SK-N-SH treated with all-trans-retinoic acid at 6 μM for 48 hours (cell line): ENCODE results near the gene ABCA13.

Source experiments
- ATAC-seq: fragments of 200-7000 bp; cut with Tn5 transposase; 3 replicates; pipeline ENCODE4 v1.9.1; 2020; ENCODE audit warnings: mild to moderate bottlenecking, moderate library complexity
- ARNTL ChIP-seq: fragments of 450-650 bp; formaldehyde crosslinking; IDR thresholded peaks from 2 replicates; pipeline ENCODE4 v1.5.0; 2020; ENCODE audit warnings: low read depth, mild to moderate bottlenecking, moderate library complexity, borderline replicate concordance
- BACH2 ChIP-seq: fragments of 250-450 bp; sonication (Bioruptor Pico); IDR thresholded peaks from 2 replicates; pipeline ENCODE4 v1.9.0; 2021; ENCODE audit warnings: mild to moderate bottlenecking, borderline replicate concordance
- CSDC2 ChIP-seq: fragments of 250-450 bp; sonication (Bioruptor Pico); IDR thresholded peaks from 2 replicates; pipeline ENCODE4 v1.5.0; 2020; ENCODE audit warnings: mild to moderate bottlenecking, moderate library complexity
- ESRRG ChIP-seq: fragments of 250-450 bp; sonication (Bioruptor Pico); IDR thresholded peaks from 2 replicates; pipeline ENCODE4 v1.6.1; 2021; ENCODE audit warnings: mild to moderate bottlenecking
- ISL1 ChIP-seq: fragments of 250-450 bp; sonication (Bioruptor Pico); IDR thresholded peaks from 2 replicates; pipeline ENCODE4 v2.1.2; 2022; ENCODE audit warnings: mild to moderate bottlenecking, moderate library complexity
- PPARA ChIP-seq: fragments of 250-450 bp; sonication (Bioruptor Pico); IDR thresholded peaks from 2 replicates; pipeline ENCODE4 v1.5.0; 2020; ENCODE audit warnings: mild to moderate bottlenecking, borderline replicate concordance
- RARB ChIP-seq: fragments of 250-450 bp; sonication (Bioruptor Pico); IDR thresholded peaks from 2 replicates; pipeline ENCODE4 v1.8.0; 2021; ENCODE audit warnings: mild to moderate bottlenecking, moderate library complexity
- SNAI2 ChIP-seq: fragments of 250-450 bp; sonication (Bioruptor Pico); IDR thresholded peaks from 2 replicates; pipeline ENCODE4 v1.5.0; 2020; ENCODE audit warnings: mild to moderate bottlenecking, moderate library complexity
- TCF4 ChIP-seq: fragments of 250-450 bp; sonication (Bioruptor Pico); IDR thresholded peaks from 2 replicates; pipeline ENCODE4 v1.8.0; 2021; ENCODE audit warnings: mild to moderate bottlenecking, moderate library complexity, borderline replicate concordance
- TOX ChIP-seq: fragments of 250-450 bp; sonication (Bioruptor Pico); IDR thresholded peaks from 2 replicates; pipeline ENCODE4 v1.8.0; 2021; ENCODE audit warnings: mild to moderate bottlenecking, moderate library complexity, borderline replicate concordance
- ZC3H10 ChIP-seq: fragments of 250-450 bp; sonication (Bioruptor Pico); IDR thresholded peaks from 2 replicates; pipeline ENCODE4 v1.5.1; 2021; ENCODE audit warnings: mild to moderate bottlenecking, moderate library complexity
- ZFP3 ChIP-seq: fragments of 250-450 bp; sonication (Bioruptor Pico); IDR thresholded peaks from 2 replicates; pipeline ENCODE4 v1.5.0; 2020; ENCODE audit warnings: mild to moderate bottlenecking, moderate library complexity
- ZFP30 ChIP-seq: fragments of 450-650 bp; formaldehyde crosslinking; IDR thresholded peaks from 2 replicates; pipeline ENCODE4 v1.5.0; 2022; ENCODE audit warnings: mild to moderate bottlenecking, moderate library complexity
- ZNF565 ChIP-seq: fragments of 450-650 bp; formaldehyde crosslinking; conservative IDR thresholded peaks from 2 replicates; pipeline ENCODE4 v1.5.0; 2020; ENCODE audit warnings: low read depth, mild to moderate bottlenecking, moderate library complexity
- ZNF70 ChIP-seq: fragments of 450-650 bp; formaldehyde crosslinking; IDR thresholded peaks from 2 replicates; pipeline ENCODE4 v1.5.0; 2020; ENCODE audit warnings: mild to moderate bottlenecking, moderate library complexity
- TF ChIP-seq, protein P1 (sequence below): fragments of 250-450 bp; sonication (Bioruptor Pico); IDR thresholded peaks from 2 replicates; pipeline ENCODE4 v1.5.1; 2020; ENCODE audit warnings: low read depth, mild to moderate bottlenecking, moderate library complexity
- TF ChIP-seq, protein P2 (sequence below): fragments of 250-450 bp; sonication (Bioruptor Pico); IDR thresholded peaks from 2 replicates; pipeline ENCODE4 v1.8.0; 2020; ENCODE audit warnings: mild to moderate bottlenecking, moderate library complexity, borderline replicate concordance
- TF ChIP-seq, protein P3 (sequence below): fragments of 250-450 bp; sonication (Bioruptor Pico); IDR thresholded peaks from 2 replicates; pipeline ENCODE4 v1.8.0; 2021; ENCODE audit warnings: low read depth, mild to moderate bottlenecking, moderate library complexity, borderline replicate concordance
- TF ChIP-seq, protein P4 (sequence below): fragments of 250-450 bp; sonication (Bioruptor Pico); IDR thresholded peaks from 2 replicates; pipeline ENCODE4 v1.5.1; 2021; ENCODE audit warnings: mild to moderate bottlenecking, moderate library complexity

Gene ABCA13

DNA sequence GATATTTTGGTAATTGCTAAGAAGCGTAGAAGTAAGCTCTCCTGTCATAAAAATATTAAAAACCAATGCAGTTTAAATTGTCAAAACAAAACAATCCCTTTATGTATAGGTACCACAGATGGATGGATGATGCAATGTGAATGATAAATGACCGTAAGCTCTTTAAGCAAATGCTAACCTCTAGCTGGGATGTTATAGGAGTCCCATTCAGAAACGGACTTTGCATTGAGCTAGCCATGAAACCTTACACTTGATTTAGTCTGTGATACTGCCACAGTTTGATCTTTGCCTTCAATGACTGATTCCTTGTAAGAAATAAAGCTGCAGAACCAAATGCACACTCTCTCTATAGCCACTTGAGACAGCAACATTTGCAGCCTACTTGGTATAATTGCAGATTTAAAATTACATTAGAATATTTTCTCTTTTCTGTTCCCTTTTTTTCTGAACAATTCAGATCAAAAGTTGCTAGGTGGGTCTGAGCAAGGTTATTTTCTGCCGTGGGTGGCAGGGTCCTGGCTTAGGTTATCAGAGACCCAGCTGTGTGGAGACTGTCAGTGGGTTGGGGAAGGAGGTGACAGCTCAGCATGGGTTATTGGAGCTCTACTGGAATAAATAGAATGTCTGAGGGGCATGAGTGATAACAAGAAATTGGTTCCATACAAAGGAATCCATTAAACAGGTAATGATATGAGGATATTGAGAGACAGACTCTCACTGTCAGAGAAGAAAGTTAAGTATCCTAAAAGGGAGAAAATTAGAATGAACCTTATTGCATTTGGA is 494.3 kb downstream of the ABCA13 start:
- no peak for ATAC-seq
- TF ChIP-seq, protein P1, sequence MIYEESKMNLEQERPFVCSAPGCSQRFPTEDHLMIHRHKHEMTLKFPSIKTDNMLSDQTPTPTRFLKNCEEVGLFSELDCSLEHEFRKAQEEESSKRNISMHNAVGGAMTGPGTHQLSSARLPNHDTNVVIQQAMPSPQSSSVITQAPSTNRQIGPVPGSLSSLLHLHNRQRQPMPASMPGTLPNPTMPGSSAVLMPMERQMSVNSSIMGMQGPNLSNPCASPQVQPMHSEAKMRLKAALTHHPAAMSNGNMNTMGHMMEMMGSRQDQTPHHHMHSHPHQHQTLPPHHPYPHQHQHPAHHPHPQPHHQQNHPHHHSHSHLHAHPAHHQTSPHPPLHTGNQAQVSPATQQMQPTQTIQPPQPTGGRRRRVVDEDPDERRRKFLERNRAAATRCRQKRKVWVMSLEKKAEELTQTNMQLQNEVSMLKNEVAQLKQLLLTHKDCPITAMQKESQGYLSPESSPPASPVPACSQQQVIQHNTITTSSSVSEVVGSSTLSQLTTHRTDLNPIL (CRISPR knock-in tag), result no peak
- no peak for TF ChIP-seq PPARA (CRISPR knock-in tag)

DNA sequence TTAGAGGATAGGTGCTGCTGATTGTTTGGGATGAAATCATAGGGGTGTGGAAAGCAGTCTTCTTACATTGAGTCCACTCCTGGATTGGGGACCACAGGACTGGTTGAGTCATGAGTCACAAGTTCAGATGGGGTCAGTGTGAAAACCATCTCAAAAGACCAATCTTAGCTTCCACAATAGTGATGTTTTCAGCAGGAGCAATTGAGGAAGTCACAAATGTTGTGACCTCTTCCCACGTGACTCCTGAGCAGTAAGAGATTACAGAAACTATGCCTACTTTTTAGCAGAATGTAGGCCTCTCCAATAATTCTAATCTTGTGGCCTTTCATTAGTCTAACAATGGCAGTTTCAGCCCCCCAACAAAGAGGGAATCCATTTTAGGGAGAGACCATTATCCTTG is 496.1 kb downstream of the ABCA13 start:
- no peak for ATAC-seq
- TF ChIP-seq PPARA (CRISPR knock-in tag) (no peak), ZNF70 (no peak), CSDC2 (no peak), ESRRG (CRISPR knock-in tag) (no peak), ARNTL (CRISPR knock-in tag) (no peak), ZFP30 (CRISPR knock-in tag) (no peak), SNAI2 (CRISPR knock-in tag) (no peak), ZFP3 (CRISPR knock-in tag) (no peak), BACH2 (no peak), TCF4 (CRISPR knock-in tag) (no peak), ISL1 (no peak), ZNF565 (CRISPR knock-in tag) (no peak), TOX (CRISPR knock-in tag) (no peak)
- TF ChIP-seq, protein P2, sequence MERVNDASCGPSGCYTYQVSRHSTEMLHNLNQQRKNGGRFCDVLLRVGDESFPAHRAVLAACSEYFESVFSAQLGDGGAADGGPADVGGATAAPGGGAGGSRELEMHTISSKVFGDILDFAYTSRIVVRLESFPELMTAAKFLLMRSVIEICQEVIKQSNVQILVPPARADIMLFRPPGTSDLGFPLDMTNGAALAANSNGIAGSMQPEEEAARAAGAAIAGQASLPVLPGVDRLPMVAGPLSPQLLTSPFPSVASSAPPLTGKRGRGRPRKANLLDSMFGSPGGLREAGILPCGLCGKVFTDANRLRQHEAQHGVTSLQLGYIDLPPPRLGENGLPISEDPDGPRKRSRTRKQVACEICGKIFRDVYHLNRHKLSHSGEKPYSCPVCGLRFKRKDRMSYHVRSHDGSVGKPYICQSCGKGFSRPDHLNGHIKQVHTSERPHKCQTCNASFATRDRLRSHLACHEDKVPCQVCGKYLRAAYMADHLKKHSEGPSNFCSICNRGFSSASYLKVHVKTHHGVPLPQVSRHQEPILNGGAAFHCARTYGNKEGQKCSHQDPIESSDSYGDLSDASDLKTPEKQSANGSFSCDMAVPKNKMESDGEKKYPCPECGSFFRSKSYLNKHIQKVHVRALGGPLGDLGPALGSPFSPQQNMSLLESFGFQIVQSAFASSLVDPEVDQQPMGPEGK (CRISPR knock-in tag), result no peak
- TF ChIP-seq, protein P3, sequence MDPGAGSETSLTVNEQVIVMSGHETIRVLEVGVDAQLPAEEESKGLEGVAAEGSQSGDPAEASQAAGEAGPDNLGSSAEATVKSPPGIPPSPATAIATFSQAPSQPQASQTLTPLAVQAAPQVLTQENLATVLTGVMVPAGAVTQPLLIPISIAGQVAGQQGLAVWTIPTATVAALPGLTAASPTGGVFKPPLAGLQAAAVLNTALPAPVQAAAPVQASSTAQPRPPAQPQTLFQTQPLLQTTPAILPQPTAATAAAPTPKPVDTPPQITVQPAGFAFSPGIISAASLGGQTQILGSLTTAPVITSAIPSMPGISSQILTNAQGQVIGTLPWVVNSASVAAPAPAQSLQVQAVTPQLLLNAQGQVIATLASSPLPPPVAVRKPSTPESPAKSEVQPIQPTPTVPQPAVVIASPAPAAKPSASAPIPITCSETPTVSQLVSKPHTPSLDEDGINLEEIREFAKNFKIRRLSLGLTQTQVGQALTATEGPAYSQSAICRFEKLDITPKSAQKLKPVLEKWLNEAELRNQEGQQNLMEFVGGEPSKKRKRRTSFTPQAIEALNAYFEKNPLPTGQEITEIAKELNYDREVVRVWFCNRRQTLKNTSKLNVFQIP (CRISPR knock-in tag), result no peak
- TF ChIP-seq, protein P4, sequence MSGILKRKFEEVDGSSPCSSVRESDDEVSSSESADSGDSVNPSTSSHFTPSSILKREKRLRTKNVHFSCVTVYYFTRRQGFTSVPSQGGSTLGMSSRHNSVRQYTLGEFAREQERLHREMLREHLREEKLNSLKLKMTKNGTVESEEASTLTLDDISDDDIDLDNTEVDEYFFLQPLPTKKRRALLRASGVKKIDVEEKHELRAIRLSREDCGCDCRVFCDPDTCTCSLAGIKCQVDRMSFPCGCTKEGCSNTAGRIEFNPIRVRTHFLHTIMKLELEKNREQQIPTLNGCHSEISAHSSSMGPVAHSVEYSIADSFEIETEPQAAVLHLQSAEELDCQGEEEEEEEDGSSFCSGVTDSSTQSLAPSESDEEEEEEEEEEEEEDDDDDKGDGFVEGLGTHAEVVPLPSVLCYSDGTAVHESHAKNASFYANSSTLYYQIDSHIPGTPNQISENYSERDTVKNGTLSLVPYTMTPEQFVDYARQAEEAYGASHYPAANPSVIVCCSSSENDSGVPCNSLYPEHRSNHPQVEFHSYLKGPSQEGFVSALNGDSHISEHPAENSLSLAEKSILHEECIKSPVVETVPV (CRISPR knock-in tag), result no peak

DNA sequence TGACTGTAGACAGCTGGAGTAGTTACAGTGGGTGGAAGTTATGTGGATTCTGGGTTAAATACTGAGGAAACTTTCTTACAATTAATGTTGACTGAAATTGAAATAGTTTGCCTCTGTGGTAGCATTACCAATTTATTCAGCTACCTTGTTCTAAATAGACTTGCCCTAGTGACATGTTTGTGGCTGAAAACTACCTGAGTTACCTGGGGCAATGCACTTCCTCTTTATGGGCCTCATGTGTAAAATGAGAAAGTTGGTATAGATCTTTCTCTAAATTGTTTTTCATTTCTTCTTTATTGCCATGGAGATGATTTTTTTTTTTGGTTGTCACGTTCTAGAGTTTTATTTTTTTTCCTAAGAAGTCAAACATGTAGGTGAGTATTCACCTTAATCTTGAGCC is 500.4 kb downstream of the ABCA13 start:
- no peak for ATAC-seq
- no peak for TF ChIP-seq ESRRG (CRISPR knock-in tag)
- TF ChIP-seq, protein P3 (CRISPR knock-in tag), result no peak
- no peak for TF ChIP-seq ARNTL (CRISPR knock-in tag)
- TF ChIP-seq ZNF70, result no peak
- no peak for TF ChIP-seq TOX (CRISPR knock-in tag)
- TF ChIP-seq, protein P2 (CRISPR knock-in tag), result no peak
- no peak for TF ChIP-seq ZFP30 (CRISPR knock-in tag)
- no peak for TF ChIP-seq PPARA (CRISPR knock-in tag)
- TF ChIP-seq ZC3H10 (CRISPR knock-in tag), result no peak
- no peak for TF ChIP-seq RARB
- TF ChIP-seq, all 23 proteins: peak for 0
